CD4-positive, alpha-beta T cell treated with Interleukin-21 for 1 hour (primary cell): ENCODE results near the gene IGSF21.

Experiments
- DNase-seq: peaks from one replicate; pipeline ENCODE4 v3.0.0-alpha.2; 2020

IGSF21 gene

GRCh38 chr1:18099026-18099425 lies 8.6 kb upstream of the IGSF21 start:
- DNase-seq = no peak

- DNase-seq = no peak
Observed at GRCh38 chr1:18100060-18100459, 7.5 kb upstream of the IGSF21 start.

DNA sequence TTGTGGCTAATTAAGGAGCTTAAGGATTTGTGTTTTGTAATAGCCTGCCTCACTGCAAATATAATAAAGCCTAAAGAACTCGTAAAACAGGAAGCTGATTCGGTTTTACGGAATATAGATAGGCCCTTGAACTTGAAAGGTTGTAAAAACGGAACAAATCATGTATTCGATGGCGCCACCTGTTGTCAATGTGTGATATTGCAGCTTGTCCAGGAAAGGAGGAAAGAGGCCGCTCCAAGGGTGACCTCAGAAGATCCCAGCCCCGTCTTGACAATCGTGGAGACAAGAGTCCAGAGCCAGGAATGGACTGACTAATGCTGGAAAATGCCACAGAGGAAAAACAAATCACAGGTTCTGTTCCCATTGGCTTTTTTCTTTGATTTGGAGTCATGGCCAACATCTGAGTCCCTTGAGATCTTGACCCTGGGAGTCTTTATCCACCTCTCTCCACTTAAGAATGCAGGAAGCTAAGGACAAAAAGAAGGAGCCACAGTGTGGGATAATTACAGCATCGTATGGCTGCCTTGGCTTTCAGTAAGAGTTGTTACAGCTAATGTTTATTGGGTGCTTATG lies 7.0 kb upstream of the IGSF21 start:
- peak; percentile 36 for DNase-seq

- DNase-seq = no peak
Observed at GRCh38 chr1:18101508-18101907, 6.1 kb upstream of the IGSF21 start.

- no peak for DNase-seq
Observed at GRCh38 chr1:18103788-18104421, 3.7 kb upstream of the IGSF21 start.

- DNase-seq = no peak
Observed at GRCh38 chr1:18104546-18105100, 3.0 kb upstream of the IGSF21 start.

GRCh38 chr1:18105196-18105595 lies 2.4 kb upstream of the IGSF21 start:
- no peak for DNase-seq

GRCh38 chr1:18108299-18109057 lies 880 bp downstream of the IGSF21 start:
- no peak for DNase-seq

GRCh38 chr1:18109058-18109755 lies 1.6 kb downstream of the IGSF21 start:
- DNase-seq = no peak

- DNase-seq = no peak
Observed at GRCh38 chr1:18109756-18110597, 2.4 kb downstream of the IGSF21 start.

DNA sequence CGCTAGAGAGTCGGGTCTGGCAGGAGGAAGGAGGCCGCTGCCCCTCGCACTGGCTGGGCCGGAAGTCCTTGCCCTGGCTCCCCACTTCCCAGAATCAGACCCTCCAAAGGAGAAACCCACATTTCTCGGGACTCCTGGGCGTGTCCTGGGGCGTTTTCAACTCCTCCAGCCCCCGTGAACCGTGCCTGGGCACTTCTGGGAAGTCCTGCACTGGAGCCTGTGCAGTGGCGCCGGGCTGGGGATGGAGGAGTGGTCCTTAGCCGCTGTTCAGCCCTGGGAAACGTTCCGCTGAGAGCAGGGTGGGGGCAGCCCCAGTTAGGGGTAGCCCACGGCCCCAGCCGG lies 3.0 kb downstream of the IGSF21 start:
- no peak for DNase-seq

DNA sequence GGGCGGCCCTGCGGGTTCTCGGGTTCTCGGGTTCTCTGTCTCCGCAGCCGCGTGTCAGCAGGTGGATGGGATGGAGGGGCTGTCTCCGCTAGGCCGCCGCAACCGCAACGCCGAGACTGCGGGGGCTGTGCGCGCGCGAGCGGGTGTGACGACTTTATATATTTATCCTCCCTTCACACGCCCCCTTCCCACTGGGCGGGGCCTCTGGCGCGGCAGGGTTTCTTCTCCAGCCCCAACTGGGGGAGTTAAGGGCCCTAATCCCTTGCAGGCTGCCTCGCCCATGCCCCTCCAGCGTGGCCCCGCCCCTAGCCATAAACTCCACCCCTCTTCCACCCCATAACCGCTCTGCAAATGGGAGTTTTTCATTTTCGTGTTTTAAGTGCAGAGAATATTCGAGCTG lies 3.4 kb downstream of the IGSF21 start:
- DNase-seq = no peak

- no peak for DNase-seq
Observed at GRCh38 chr1:18111605-18112297, 4.2 kb downstream of the IGSF21 start.

- DNase-seq = no peak
Observed at GRCh38 chr1:18112611-18113010, 5.0 kb downstream of the IGSF21 start.

GRCh38 chr1:18114726-18115410 lies 7.3 kb downstream of the IGSF21 start:
- no peak for DNase-seq

DNA sequence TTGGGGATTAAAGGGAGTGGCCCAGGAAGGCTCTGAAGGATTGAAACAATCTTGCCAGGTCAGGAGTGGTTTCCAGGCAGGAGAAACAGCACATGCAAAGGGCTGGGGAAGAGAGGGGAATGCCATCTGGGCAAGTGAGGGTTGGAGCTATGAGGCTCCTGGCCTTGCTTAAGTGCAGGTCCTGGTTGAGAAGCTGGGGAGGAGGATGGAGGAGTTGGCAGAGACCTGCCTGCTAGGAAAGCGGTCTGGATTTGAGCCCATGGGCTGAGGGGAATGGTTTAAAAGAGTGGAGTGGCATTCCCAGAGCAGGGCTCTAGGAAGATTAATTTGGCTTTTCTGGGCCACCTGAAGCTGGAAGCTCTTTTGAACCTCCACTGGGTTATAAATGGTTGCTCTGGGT lies 9.2 kb downstream of the IGSF21 start:
- no peak for DNase-seq

DNA sequence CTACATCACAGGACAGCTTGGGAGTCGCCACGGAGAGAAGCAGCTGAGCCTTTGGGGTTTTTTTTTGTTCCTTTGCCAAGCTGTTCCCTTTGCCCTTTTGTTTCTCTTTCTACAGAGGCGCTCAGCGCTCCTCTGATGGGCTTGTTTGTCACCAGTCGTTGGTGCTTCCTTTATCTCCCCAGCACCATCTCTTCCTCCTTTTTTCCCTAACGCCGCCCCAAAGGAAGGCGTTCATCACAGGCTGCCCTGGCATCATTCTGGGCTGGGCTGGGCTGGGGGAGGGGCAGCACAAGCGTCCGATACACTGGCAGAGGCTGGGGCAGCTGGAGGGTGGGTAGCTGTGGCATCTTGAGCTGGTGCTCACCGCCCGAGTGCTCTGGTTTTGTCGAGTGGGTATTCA lies 10.5 kb downstream of the IGSF21 start:
- no peak for DNase-seq

DNA sequence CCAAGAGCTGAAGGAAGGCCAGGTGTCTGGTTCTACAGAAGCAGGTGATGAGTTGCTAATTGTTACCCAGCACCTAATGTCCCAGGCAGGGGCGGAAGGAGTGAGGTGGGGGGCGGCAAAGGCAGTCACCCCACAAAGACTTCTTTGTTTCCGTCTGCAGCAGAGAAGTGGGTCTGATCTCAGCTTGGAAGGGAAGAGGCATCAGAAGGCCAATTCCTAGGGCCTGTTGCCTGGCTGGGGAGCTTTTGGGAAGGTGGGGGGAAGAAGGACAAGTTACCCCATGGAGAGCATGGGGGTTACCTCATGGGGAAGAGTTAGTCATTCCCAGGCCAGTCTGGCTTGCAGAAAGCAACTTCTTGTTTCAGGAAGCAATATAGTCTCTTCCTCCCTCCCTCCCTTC lies 10.9 kb downstream of the IGSF21 start:
- no peak for DNase-seq

DNA sequence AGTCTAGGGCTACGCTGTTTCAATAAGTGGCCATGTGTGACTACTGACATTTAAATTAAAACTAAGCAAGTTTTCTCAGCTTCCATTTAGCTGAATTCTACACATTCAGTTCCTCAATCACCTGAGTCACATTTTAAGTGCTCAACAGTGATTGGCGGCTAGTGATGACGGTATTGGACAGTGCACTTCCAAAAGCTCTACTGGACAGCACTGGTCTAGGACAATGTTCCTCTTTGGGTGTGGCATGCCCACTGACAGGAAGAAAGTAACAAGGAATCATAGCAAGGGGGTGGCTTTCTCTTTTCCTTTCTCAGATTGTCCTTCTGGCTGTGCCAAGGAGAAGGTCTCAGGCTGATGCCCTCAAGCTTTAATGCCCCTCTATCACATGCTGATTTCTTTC lies 11.7 kb downstream of the IGSF21 start:
- DNase-seq = no peak

GRCh38 chr1:18119771-18120377 lies 12.3 kb downstream of the IGSF21 start:
- no peak for DNase-seq

DNA sequence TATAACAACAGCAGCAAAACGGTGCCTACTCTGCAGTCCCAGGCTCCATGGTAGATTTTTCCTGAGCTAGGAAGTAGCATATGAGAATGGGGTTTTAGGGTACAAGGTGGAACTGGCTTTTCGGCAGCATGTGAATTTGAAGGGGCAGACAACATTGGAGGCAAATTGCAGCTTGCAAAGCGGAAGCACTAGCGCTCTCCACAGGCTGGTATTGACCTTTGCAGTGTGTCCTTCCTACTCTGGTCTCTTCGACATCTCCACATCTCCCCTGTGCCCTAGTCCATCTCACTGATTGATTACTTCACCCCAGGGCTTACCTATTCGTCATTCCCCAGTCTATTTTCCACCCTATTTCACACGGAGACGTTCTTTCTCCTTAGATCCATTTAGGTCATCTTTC lies 13.0 kb downstream of the IGSF21 start:
- DNase-seq = no peak
